Activated naive CD4-positive, alpha-beta T cell treated with Interleukin-2 at 50 U/mL for 16 hours (primary cell): ENCODE results near the gene GALNT18.
"Not testable (repeated sequence)": the region's sequence is repeated elsewhere in the genome, so short reads cannot be mapped to it uniquely, and the experiment has no call there.

ENCODE experiments used
- DNase-seq: peaks from one replicate; pipeline ENCODE4 v3.0.0-alpha.2; 2020

Gene GALNT18

GRCh38 chr11:11378184-11378940 is 243.4 kb downstream of the GALNT18 start:
- DNase-seq: no peak

- no peak for DNase-seq
Measured at GRCh38 chr11:11374358-11375148, 247.3 kb downstream of the GALNT18 start.

- no peak for DNase-seq
Measured at GRCh38 chr11:11373934-11374333, 247.9 kb downstream of the GALNT18 start.

GRCh38 chr11:11372461-11372860 is 249.3 kb downstream of the GALNT18 start:
- no peak for DNase-seq

- DNase-seq: no peak
Measured at GRCh38 chr11:11370962-11371303, 250.9 kb downstream of the GALNT18 start.

GRCh38 chr11:11370255-11370961 is 251.4 kb downstream of the GALNT18 start:
- DNase-seq: no peak

- no peak for DNase-seq
Measured at GRCh38 chr11:11366793-11367192, 255.0 kb downstream of the GALNT18 start.

- DNase-seq: no peak
Measured at GRCh38 chr11:11363674-11364073, 258.1 kb downstream of the GALNT18 start.

GRCh38 chr11:11359611-11360010 is 262.2 kb downstream of the GALNT18 start:
- DNase-seq: no peak

- DNase-seq: no peak
Measured at GRCh38 chr11:11356842-11357241, 265.0 kb downstream of the GALNT18 start.

GRCh38 chr11:11352878-11353277 is 268.9 kb downstream of the GALNT18 start, which contains the start of gene CSNK2A3:
Gene CSNK2A3, minus strand, starts transcription at chr11:11353250. Its CDS starts 131 bp downstream, at chr11:11353119.
- DNase-seq: not testable (repeated sequence)

GRCh38 chr11:11351851-11352250 is 270.0 kb downstream of the GALNT18 start:
- DNase-seq: not testable (repeated sequence)

- DNase-seq: no peak
Measured at GRCh38 chr11:11351042-11351586, 270.7 kb downstream of the GALNT18 start.

- DNase-seq: no peak
Measured at GRCh38 chr11:11349870-11350337, 271.9 kb downstream of the GALNT18 start.

GRCh38 chr11:11349106-11349825 is 272.5 kb downstream of the GALNT18 start:
- no peak for DNase-seq

- DNase-seq: no peak
Measured at GRCh38 chr11:11348303-11348702, 273.5 kb downstream of the GALNT18 start.

GRCh38 chr11:11347592-11347991 is 274.2 kb downstream of the GALNT18 start:
- DNase-seq: no peak

- DNase-seq: no peak
Measured at GRCh38 chr11:11346303-11346702, 275.5 kb downstream of the GALNT18 start.

GRCh38 chr11:11345099-11345498 is 276.7 kb downstream of the GALNT18 start:
- no peak for DNase-seq

- DNase-seq: no peak
Measured at GRCh38 chr11:11344045-11344444, 277.8 kb downstream of the GALNT18 start.

GRCh38 chr11:11338304-11338703 is 283.5 kb downstream of the GALNT18 start:
- DNase-seq: no peak

GRCh38 chr11:11336664-11337063 is 285.1 kb downstream of the GALNT18 start:
- no peak for DNase-seq
